Liver (tissue), 3 donors: Measurements from ENCODE around the gene ASTN1.

Experiments used
- EGR1 ChIP-seq, 2 donors: IDR thresholded peaks; 2 replicates each; pipeline ENCODE4 v1.6.1; 2016 to 2018; ENCODE audit warnings: antibody characterized with exemption in 2 of 2, low read depth in 2 of 2
- FOXA2 ChIP-seq: IDR thresholded peaks from 2 replicates; pipeline ENCODE4 v1.6.1; 2016; ENCODE audit warnings: antibody characterized with exemption
- JUND ChIP-seq, 2 donors: IDR thresholded peaks; 2 replicates each; pipeline ENCODE4 v1.6.1; 2016; ENCODE audit warnings: antibody characterized with exemption in 2 of 2
- NR2F2 ChIP-seq: IDR thresholded peaks from 2 replicates; pipeline ENCODE4 v1.6.1; 2016; ENCODE audit warnings: antibody characterized with exemption
- RAD21 ChIP-seq, 2 donors: IDR thresholded peaks; 2 replicates each; pipeline ENCODE4 v1.6.1; 2016; ENCODE audit warnings: antibody characterized with exemption in 2 of 2, mild to moderate bottlenecking in 2 of 2
- SP1 ChIP-seq: IDR thresholded peaks from 2 replicates; pipeline ENCODE4 v1.6.1; 2018; ENCODE audit warnings: antibody characterized with exemption, mild to moderate bottlenecking
- TF ChIP-seq, protein P1 (sequence below): fragments of 150-350 bp; IDR thresholded peaks from 2 replicates; pipeline ENCODE4 v1.5.1; 2017; ENCODE audit warnings: improper control_type of control experiment, low read depth, low read length; ENCODE audit not compliant: missing input control
- TF ChIP-seq, protein P2 (sequence below): IDR thresholded peaks from 2 replicates; pipeline ENCODE4 v1.6.1; 2016; ENCODE audit warnings: antibody characterized with exemption
- donor health status: healthy.
- donor health status: healthy.

DNA sequence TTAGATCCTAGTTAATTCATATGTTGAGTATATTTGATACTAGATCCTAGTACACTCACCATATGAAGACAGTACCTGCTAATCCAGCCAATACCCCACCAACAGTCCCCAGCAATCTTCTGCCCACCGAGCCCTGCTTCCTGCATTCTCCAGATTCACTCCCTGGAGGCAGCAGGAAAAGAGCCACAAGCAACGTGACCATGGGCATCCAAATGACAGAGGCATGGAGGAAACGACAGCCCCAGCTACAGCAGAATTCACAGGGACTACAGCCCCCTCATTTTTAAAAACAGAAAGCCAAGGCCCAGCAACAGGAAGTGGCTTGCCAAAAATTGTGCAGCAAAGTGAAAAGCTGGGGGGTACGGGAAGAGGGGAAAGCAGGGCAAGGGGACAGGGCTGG, 29.3 kb downstream of the ASTN1 start:
- TF ChIP-seq, protein P1, sequence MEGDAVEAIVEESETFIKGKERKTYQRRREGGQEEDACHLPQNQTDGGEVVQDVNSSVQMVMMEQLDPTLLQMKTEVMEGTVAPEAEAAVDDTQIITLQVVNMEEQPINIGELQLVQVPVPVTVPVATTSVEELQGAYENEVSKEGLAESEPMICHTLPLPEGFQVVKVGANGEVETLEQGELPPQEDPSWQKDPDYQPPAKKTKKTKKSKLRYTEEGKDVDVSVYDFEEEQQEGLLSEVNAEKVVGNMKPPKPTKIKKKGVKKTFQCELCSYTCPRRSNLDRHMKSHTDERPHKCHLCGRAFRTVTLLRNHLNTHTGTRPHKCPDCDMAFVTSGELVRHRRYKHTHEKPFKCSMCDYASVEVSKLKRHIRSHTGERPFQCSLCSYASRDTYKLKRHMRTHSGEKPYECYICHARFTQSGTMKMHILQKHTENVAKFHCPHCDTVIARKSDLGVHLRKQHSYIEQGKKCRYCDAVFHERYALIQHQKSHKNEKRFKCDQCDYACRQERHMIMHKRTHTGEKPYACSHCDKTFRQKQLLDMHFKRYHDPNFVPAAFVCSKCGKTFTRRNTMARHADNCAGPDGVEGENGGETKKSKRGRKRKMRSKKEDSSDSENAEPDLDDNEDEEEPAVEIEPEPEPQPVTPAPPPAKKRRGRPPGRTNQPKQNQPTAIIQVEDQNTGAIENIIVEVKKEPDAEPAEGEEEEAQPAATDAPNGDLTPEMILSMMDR: no peak
- TF ChIP-seq SP1 (no peak), FOXA2 (no peak), JUND (IDR thresholded peaks at IDR 0.05) (no peak), NR2F2 (no peak), EGR1 (IDR thresholded peaks at IDR 0.05; ENCODE audit: low read depth in 2 of 2) (no peak), RAD21 (IDR thresholded peaks at IDR 0.05) (no peak)
- TF ChIP-seq, protein P2, sequence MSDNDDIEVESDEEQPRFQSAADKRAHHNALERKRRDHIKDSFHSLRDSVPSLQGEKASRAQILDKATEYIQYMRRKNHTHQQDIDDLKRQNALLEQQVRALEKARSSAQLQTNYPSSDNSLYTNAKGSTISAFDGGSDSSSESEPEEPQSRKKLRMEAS: no peak
